K562 (cell line): Measurements from ENCODE around the gene SDK1. TPM values are rescaled to one million over a fixed set of nuclear protein-coding genes. Genes with fewer than 3 reads are reported as not detected.

Experiments
- ATAC-seq: fragments of 200-7000 bp; cut with Tn5 transposase; 3 replicates; pipeline ENCODE4 v1.9.1; 2020; ENCODE audit warnings: moderate library complexity
- BruUV-seq: library from RNA; stranded (reverse); fragments of 400-500 nt; replicated peaks from 2 replicates; lab custom pipeline; 2021; lab: Mats Ljungman, UMichigan
- CTCF ChIA-PET: fragments of 300-600 bp; formaldehyde crosslinking; extraction: SDS; loops from one replicate; lab custom pipeline; 2021; ENCODE audit warnings: low intra/inter-chr PET ratio; lab: Yijun Ruan, JAX
- POLR2A ChIA-PET: fragments of 300-600, 350-650 bp; sonication (Branson Sonifier 250); formaldehyde crosslinking; extraction: SDS; loops from one replicate; lab custom pipeline; 2021; ENCODE audit warnings: antibody characterized with exemption, inconsistent platforms; lab: Yijun Ruan, JAX
- DNase-seq, 4 experiments: peaks; one replicate each; pipeline versions ENCODE4 v3.0.0 to v3.0.0-alpha.2; 2011 to 2018; ENCODE audit warnings: low spot score in 3 of 4, mixed read lengths in 3 of 4; ENCODE audit errors: extremely low read depth in 1 of 4
- FAIRE-seq: peaks from 2 replicates; lab custom pipeline; 2011; peaks lifted over from hg19 to GRCh38; lab: Jason Lieb, UNC
- H2AFZ ChIP-seq: 2 replicates; pipeline ENCODE4 v1.6.0; 2011; ENCODE audit warnings: low read depth, low read length, control low read depth, inconsistent platforms
- H3K27ac ChIP-seq: fragments of 200-600 bp; 3 replicates; pipeline ENCODE4 v1.8.0; 2011; ENCODE audit warnings: low read depth, mild to moderate bottlenecking, control low read depth, inconsistent platforms, low read length, moderate library complexity, mixed read lengths; ENCODE audit errors: extremely low read depth
- H3K27me3 ChIP-seq, 2 experiments: fragments of 300-600 bp in 1 of 2; 2 replicates in 1 of 2; 3 replicates in 1 of 2; pipeline versions ENCODE4 v1.6.0 to v1.8.0; 2011; ENCODE audit warnings: inconsistent platforms in 2 of 2, low read length in 2 of 2, mild to moderate bottlenecking in 1 of 2, mixed read lengths in 1 of 2, moderate library complexity in 1 of 2; ENCODE audit not compliant: control insufficient read depth in 2 of 2, insufficient read depth in 2 of 2
- H3K36me3 ChIP-seq: fragments of 300-600 bp; 3 replicates; pipeline ENCODE4 v1.8.0; 2011; ENCODE audit warnings: mild to moderate bottlenecking, low read length, inconsistent platforms; ENCODE audit not compliant: control insufficient read depth, insufficient read depth
- H3K4me1 ChIP-seq, 2 experiments: fragments of 200-600 bp in 1 of 2; replicated peaks in 1 of 2; 2 replicates in 1 of 2; 3 replicates in 1 of 2; pipeline versions ENCODE4 v1.5.1 to v1.8.0; 2011; ENCODE audit warnings: inconsistent platforms in 2 of 2, low read length in 2 of 2, mild to moderate bottlenecking in 1 of 2, mixed read lengths in 1 of 2, moderate library complexity in 1 of 2; ENCODE audit not compliant: control insufficient read depth in 2 of 2, insufficient read depth in 2 of 2
- H3K4me2 ChIP-seq: 2 replicates; pipeline ENCODE4 v1.6.1; 2011; ENCODE audit warnings: low read length, control low read depth, inconsistent platforms, mixed read lengths; ENCODE audit not compliant: insufficient read depth
- H3K4me3 ChIP-seq: fragments of 200-600 bp; sonication (generic), shearing (Covaris generic); 2 replicates; pipeline ENCODE4 v1.5.1; 2016; ENCODE audit warnings: control low read depth, inconsistent platforms
- H3K79me2 ChIP-seq: fragments of 200-600 bp; 3 replicates; pipeline ENCODE4 v1.8.0; 2011; ENCODE audit warnings: low read length, inconsistent platforms; ENCODE audit not compliant: control insufficient read depth, insufficient read depth
- H3K9ac ChIP-seq, 2 experiments: 2 replicates each; pipeline versions ENCODE4 v1.6.0 to v1.6.1; 2011; ENCODE audit warnings: low read depth in 2 of 2, low read length in 2 of 2, control low read depth in 1 of 2, inconsistent platforms in 1 of 2, mild to moderate bottlenecking in 1 of 2, mixed read lengths in 1 of 2; ENCODE audit not compliant: insufficient read depth in 1 of 2
- H3K9me1 ChIP-seq: one replicate; pipeline ENCODE4 v1.6.0; 2011; ENCODE audit warnings: inconsistent platforms, mild to moderate bottlenecking, low read length, moderate library complexity; ENCODE audit not compliant: control insufficient read depth, insufficient read depth
- H3K9me3 ChIP-seq: replicated peaks from 2 replicates; pipeline ENCODE4 v1.5.1; 2011; ENCODE audit warnings: low read depth, low read length, inconsistent platforms; ENCODE audit not compliant: control insufficient read depth, insufficient read depth
- H4K20me1 ChIP-seq: replicated peaks from 2 replicates; pipeline ENCODE4 v1.6.1; 2011; ENCODE audit warnings: low read length, inconsistent platforms, mixed read lengths; ENCODE audit not compliant: control insufficient read depth, insufficient read depth
- HCFC1 ChIP-seq: IDR thresholded peaks from 2 replicates; pipeline ENCODE4 v1.6.1; 2012; ENCODE audit warnings: low read depth, low read length, improper control_type of control experiment
- POLR2AphosphoS5 ChIP-seq: IDR thresholded peaks from 2 replicates; pipeline ENCODE4 v1.6.1; 2011; ENCODE audit warnings: mild to moderate bottlenecking, low read depth, low read length, moderate library complexity; ENCODE audit not compliant: control insufficient read depth, insufficient read depth
- RAD21 ChIP-seq, 2 experiments: fragments of 250-450 bp in 1 of 2; fragments of 450-650 bp in 1 of 2; sonication (Bioruptor Pico) in 1 of 2; formaldehyde crosslinking in 1 of 2; IDR thresholded peaks in 1 of 2; conservative IDR thresholded peaks in 1 of 2; 2 replicates each; pipeline versions ENCODE4 v1.4.0 to v1.8.0; 2020 to 2022; ENCODE audit warnings: mild to moderate bottlenecking in 2 of 2, moderate library complexity in 1 of 2
- RAD51 ChIP-seq: fragments of 450-650 bp; IDR thresholded peaks from 2 replicates; pipeline ENCODE4 v1.7.1; 2016; ENCODE audit warnings: low read depth, mild to moderate bottlenecking, borderline replicate concordance
- TEAD4 ChIP-seq, 2 experiments: sonication (generic) in 1 of 2; formaldehyde crosslinking in 1 of 2; IDR thresholded peaks; 2 replicates each; pipeline versions ENCODE4 v1.6.1 to v1.8.0; 2012 to 2022; ENCODE audit warnings: borderline replicate concordance in 1 of 2, inconsistent platforms in 1 of 2, low read length in 1 of 2, mild to moderate bottlenecking in 1 of 2, missing genetic modification reagents in 1 of 2
- ZKSCAN3 ChIP-seq: fragments of 250-450 bp; sonication (Bioruptor Pico); IDR thresholded peaks from 2 replicates; pipeline ENCODE4 v1.4.0; 2020
- ZNF140 ChIP-seq: fragments of 250-450 bp; sonication (Bioruptor Pico); IDR thresholded peaks from 2 replicates; pipeline ENCODE4 v1.8.0; 2021; ENCODE audit warnings: moderate library complexity, mild to moderate bottlenecking, inconsistent platforms
- ZNF146 ChIP-seq: IDR thresholded peaks from one replicate; pipeline ENCODE4 v1.6.1; 2018; ENCODE audit warnings: missing compliant biosample characterization; ENCODE audit not compliant: unreplicated experiment
- ZNF586 ChIP-seq: fragments of 450-650 bp; formaldehyde crosslinking; conservative IDR thresholded peaks from 2 replicates; pipeline ENCODE4 v1.4.0; 2020; ENCODE audit warnings: mild to moderate bottlenecking, moderate library complexity
- ZNF76 ChIP-seq: fragments of 250-450 bp; sonication (Bioruptor Pico); IDR thresholded peaks from 2 replicates; pipeline ENCODE4 v1.4.0; 2020; ENCODE audit warnings: mild to moderate bottlenecking, moderate library complexity, borderline replicate concordance
- WGBS: fragments of 100-300 bp; shearing (Covaris generic); methylation state at CpG from one replicate; pipeline ENCODE4 v1.1.6; 2016; ENCODE audit warnings: low coverage, mixed read lengths; ENCODE audit not compliant: insufficient coverage; ENCODE audit errors: missing lambda C conversion rate; 5-methylcytosine and 5-hydroxymethylcytosine counted together
- in situ Hi-C: fragments of 300-500 bp; cut with MboI; formaldehyde crosslinking; loops from 4 replicates; pipeline ENCODE4 v1.15.0; 2018; ENCODE audit warnings: inconsistent platforms, mixed read lengths
- intact Hi-C: fragments of 100-400 bp; cut with micrococcal nuclease; formaldehyde crosslinking; loops from 2 replicates; pipeline ENCODE4 v1.14.2; 2022
- polyA plus RNA-seq, 8 experiments: library from polyadenylated mRNA; depleted of rRNA in 4 of 8; stranded (reverse) in 5 of 8; unstranded in 3 of 8; fragments of >200 nt; fragmentation: Nextera tagmentation in 2 of 8; fragmentation: Illumina TruSeq in 1 of 8; extraction: Ambion mirVana in 2 of 8; extraction: Trizol in 1 of 8; gene quantifications; 2 replicates each; pipeline versions ENCODE4 v1.2.1 to v1.2.3, GENCODE V29; 2011 to 2014; ENCODE audit warnings: inconsistent platforms in 1 of 8, missing spikeins in 1 of 8
- total RNA-seq, 7 experiments: library from RNA; depleted of rRNA in 6 of 7; stranded (reverse); fragments of >200 nt in 6 of 7; fragmentation: Illumina TruSeq in 2 of 7; extraction: Trizol in 2 of 7; gene quantifications; 2 replicates each; pipeline versions ENCODE4 v1.2.1 to v1.2.3, GENCODE V29; 2011 to 2021; ENCODE audit warnings: low replicate concordance in 1 of 7
- TF ChIP-seq, protein P1 (sequence below): sonication (generic); formaldehyde crosslinking; IDR thresholded peaks from 2 replicates; pipeline ENCODE4 v1.8.0; 2022; ENCODE audit warnings: mild to moderate bottlenecking, missing genetic modification reagents
- TF ChIP-seq, protein P2 (sequence below): fragments of 200-800 bp; sonication (Bioruptor generic); IDR thresholded peaks from 2 replicates; pipeline ENCODE4 v1.6.1; 2016; ENCODE audit warnings: missing genetic modification characterization, missing compliant biosample characterization

Gene SDK1
- total and polyA plus RNA-seq, 9 of the 15 experiments (the other 6 are each of a cell fraction or from before 2014, with no cell fraction given): 0.16 TPM; not detected in 8

DNA sequence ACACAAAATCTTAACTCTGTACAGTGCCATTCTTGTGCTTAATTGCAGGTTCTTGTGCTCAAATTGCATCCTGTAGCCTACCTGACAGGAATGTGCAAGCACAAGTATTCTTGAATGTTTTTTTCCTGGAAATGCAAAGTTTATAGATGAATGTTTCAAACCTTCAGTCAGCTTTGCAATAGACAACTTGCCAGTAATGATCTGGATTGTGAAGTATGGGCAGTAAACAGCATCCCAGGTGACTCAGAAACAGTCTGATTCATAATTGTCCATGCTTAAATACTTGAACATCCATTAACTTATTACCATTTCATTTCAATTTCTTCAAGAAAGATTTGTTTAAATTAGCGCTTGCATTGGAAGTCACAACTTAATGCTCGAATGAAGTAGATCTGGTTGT, 347.2 kb downstream of the SDK1 start:
- no peak overlapping the region for H2AFZ ChIP-seq
- H4K20me1 ChIP-seq: peaks cover 3% of the 10 kb centered on the region; the same call in 1 of the 2 replicates
- H3K9me3 ChIP-seq: no peaks in the 10 kb centered on the region
- H3K27ac ChIP-seq: no peak overlapping the region
- H3K36me3 ChIP-seq: no peaks in the 10 kb centered on the region
- no peak overlapping the region for H3K4me2 ChIP-seq
- ChIA-PET POLR2A (no interaction called here), CTCF (no interaction called here)
- H3K4me1 ChIP-seq: no peaks in the 10 kb centered on the region
- no peaks in the 10 kb centered on the region for H3K79me2 ChIP-seq
- no peak overlapping the region for H3K4me3 ChIP-seq
- ATAC-seq (no peak), DNase-seq (no peak), FAIRE-seq (no peak)
- in situ Hi-C loops: no loop called here
- no peak overlapping the region for H3K9ac ChIP-seq
- no peak for TF ChIP-seq ZKSCAN3
- TF ChIP-seq RAD21 (CRISPR knock-in tag; conservative IDR thresholded peaks at IDR 0.05 in 1 of 2, IDR thresholded peaks at IDR 0.05 in 1 of 2): no peak
- no peak for TF ChIP-seq TEAD4 (IDR thresholded peaks at IDR 0.05; ENCODE audit: low read length)
- no peak for TF ChIP-seq TEAD4 (CRISPR knock-in tag; IDR thresholded peaks at IDR 0.05; ENCODE audit: borderline replicate concordance)
- TF ChIP-seq, protein P1, sequence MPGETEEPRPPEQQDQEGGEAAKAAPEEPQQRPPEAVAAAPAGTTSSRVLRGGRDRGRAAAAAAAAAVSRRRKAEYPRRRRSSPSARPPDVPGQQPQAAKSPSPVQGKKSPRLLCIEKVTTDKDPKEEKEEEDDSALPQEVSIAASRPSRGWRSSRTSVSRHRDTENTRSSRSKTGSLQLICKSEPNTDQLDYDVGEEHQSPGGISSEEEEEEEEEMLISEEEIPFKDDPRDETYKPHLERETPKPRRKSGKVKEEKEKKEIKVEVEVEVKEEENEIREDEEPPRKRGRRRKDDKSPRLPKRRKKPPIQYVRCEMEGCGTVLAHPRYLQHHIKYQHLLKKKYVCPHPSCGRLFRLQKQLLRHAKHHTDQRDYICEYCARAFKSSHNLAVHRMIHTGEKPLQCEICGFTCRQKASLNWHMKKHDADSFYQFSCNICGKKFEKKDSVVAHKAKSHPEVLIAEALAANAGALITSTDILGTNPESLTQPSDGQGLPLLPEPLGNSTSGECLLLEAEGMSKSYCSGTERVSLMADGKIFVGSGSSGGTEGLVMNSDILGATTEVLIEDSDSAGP: no peak
- no peak for TF ChIP-seq ZNF146 (CRISPR knock-in tag)
- TF ChIP-seq HCFC1: no peak
- TF ChIP-seq ZNF586 (CRISPR knock-in tag): no peak
- no peak for TF ChIP-seq POLR2AphosphoS5
- no peak for TF ChIP-seq RAD51
- TF ChIP-seq ZNF140 (CRISPR knock-in tag): no peak
- TF ChIP-seq, protein P2, sequence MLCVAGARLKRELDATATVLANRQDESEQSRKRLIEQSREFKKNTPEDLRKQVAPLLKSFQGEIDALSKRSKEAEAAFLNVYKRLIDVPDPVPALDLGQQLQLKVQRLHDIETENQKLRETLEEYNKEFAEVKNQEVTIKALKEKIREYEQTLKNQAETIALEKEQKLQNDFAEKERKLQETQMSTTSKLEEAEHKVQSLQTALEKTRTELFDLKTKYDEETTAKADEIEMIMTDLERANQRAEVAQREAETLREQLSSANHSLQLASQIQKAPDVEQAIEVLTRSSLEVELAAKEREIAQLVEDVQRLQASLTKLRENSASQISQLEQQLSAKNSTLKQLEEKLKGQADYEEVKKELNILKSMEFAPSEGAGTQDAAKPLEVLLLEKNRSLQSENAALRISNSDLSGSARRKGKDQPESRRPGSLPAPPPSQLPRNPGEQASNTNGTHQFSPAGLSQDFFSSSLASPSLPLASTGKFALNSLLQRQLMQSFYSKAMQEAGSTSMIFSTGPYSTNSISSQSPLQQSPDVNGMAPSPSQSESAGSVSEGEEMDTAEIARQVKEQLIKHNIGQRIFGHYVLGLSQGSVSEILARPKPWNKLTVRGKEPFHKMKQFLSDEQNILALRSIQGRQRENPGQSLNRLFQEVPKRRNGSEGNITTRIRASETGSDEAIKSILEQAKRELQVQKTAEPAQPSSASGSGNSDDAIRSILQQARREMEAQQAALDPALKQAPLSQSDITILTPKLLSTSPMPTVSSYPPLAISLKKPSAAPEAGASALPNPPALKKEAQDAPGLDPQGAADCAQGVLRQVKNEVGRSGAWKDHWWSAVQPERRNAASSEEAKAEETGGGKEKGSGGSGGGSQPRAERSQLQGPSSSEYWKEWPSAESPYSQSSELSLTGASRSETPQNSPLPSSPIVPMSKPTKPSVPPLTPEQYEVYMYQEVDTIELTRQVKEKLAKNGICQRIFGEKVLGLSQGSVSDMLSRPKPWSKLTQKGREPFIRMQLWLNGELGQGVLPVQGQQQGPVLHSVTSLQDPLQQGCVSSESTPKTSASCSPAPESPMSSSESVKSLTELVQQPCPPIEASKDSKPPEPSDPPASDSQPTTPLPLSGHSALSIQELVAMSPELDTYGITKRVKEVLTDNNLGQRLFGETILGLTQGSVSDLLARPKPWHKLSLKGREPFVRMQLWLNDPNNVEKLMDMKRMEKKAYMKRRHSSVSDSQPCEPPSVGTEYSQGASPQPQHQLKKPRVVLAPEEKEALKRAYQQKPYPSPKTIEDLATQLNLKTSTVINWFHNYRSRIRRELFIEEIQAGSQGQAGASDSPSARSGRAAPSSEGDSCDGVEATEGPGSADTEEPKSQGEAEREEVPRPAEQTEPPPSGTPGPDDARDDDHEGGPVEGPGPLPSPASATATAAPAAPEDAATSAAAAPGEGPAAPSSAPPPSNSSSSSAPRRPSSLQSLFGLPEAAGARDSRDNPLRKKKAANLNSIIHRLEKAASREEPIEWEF (CRISPR knock-in tag): no peak
- no peak for TF ChIP-seq ZNF76 (CRISPR knock-in tag)
- H3K9me1 ChIP-seq: no peaks in the 10 kb centered on the region
- intact Hi-C loops: no loop called here
- 0% methylated on average over 2 of the region's 2 CpGs for WGBS
- peaks cover 0 to 6% of the 10 kb centered on the region in 2 experiments; a peak in 3 of 5 replicates for H3K27me3 ChIP-seq
- no TSS peak for BruUV-seq
